ENCODE results near the gene CDH13.

The CDH13 gene

GRCh38 chr16:82741073-82741615, 114.4 kb downstream of the CDH13 start:
- no peaks in the 10 kb centered on the region for H3F3A ChIP-seq (ENCODE audit: control insufficient read depth, insufficient read depth)
- no peaks in the 10 kb centered on the region for H3K27me3 ChIP-seq (ENCODE audit: control insufficient read depth, low read length)
- no peaks in the 10 kb centered on the region for H4K20me1 ChIP-seq (ENCODE audit: control insufficient read depth, insufficient read depth, low read depth, low read length)
- TF ChIP-seq CTCF (IDR thresholded peaks at IDR 0.05; ENCODE audit: low read depth, low read length, poor library complexity, severe bottlenecking): no peak
- no peak for TF ChIP-seq EZH2phosphoT487 (IDR thresholded peaks at IDR 0.05; ENCODE audit: borderline replicate concordance, low read length)
- H3K36me3 ChIP-seq (ENCODE audit: control insufficient read depth, low read length): no peaks in the 10 kb centered on the region
- no peak overlapping the region for H3K4me3 ChIP-seq (ENCODE audit: low read length)
- H3K9me2 ChIP-seq (replicated peaks; ENCODE audit: control insufficient read depth, low read length): no peaks in the 10 kb centered on the region
- H3K27ac ChIP-seq (ENCODE audit: low read depth, low read length): no peak overlapping the region
- H3K4me2 ChIP-seq (ENCODE audit: low read length): no peak overlapping the region
- H3K79me2 ChIP-seq (ENCODE audit: control insufficient read depth, low read length): no peaks in the 10 kb centered on the region
- no peaks in the 10 kb centered on the region for H3K4me1 ChIP-seq (ENCODE audit: control insufficient read depth, low read length)
- H3K9me3 ChIP-seq (ENCODE audit: control insufficient read depth, insufficient read depth, low read length): no peaks in the 10 kb centered on the region

GRCh38 chr16:82744958-82745357, 118.2 kb downstream of the CDH13 start:
- H3K9me3 ChIP-seq (ENCODE audit: control insufficient read depth, insufficient read depth, low read length): no peaks in the 10 kb centered on the region
- no peak for TF ChIP-seq CTCF (IDR thresholded peaks at IDR 0.05; ENCODE audit: low read depth, low read length, poor library complexity, severe bottlenecking)
- no peaks in the 10 kb centered on the region for H3K79me2 ChIP-seq (ENCODE audit: control insufficient read depth, low read length)
- H3K27me3 ChIP-seq (ENCODE audit: control insufficient read depth, low read length): no peaks in the 10 kb centered on the region
- H3K27ac ChIP-seq (ENCODE audit: low read depth, low read length): no peak overlapping the region
- no peaks in the 10 kb centered on the region for H3F3A ChIP-seq (ENCODE audit: control insufficient read depth, insufficient read depth)
- no peaks in the 10 kb centered on the region for H3K36me3 ChIP-seq (ENCODE audit: control insufficient read depth, low read length)
- H4K20me1 ChIP-seq (ENCODE audit: control insufficient read depth, insufficient read depth, low read depth, low read length): no peaks in the 10 kb centered on the region
- H3K9me2 ChIP-seq (replicated peaks; ENCODE audit: control insufficient read depth, low read length): no peaks in the 10 kb centered on the region
- no peak overlapping the region for H3K4me2 ChIP-seq (ENCODE audit: low read length)
- no peaks in the 10 kb centered on the region for H3K4me1 ChIP-seq (ENCODE audit: control insufficient read depth, low read length)
- H3K4me3 ChIP-seq (ENCODE audit: low read length): no peak overlapping the region

GRCh38 chr16:82748026-82748425, 121.3 kb downstream of the CDH13 start:
- no peaks in the 10 kb centered on the region for H4K20me1 ChIP-seq (ENCODE audit: control insufficient read depth, insufficient read depth, low read depth, low read length)
- H3K4me1 ChIP-seq (ENCODE audit: control insufficient read depth, low read length): no peaks in the 10 kb centered on the region
- H3K4me2 ChIP-seq (ENCODE audit: low read length): no peak overlapping the region
- TF ChIP-seq EZH2phosphoT487 (IDR thresholded peaks at IDR 0.05; ENCODE audit: borderline replicate concordance, low read length): no peak
- TF ChIP-seq CTCF (IDR thresholded peaks at IDR 0.05; ENCODE audit: low read depth, low read length, poor library complexity, severe bottlenecking): no peak
- no peaks in the 10 kb centered on the region for H3K9me3 ChIP-seq (ENCODE audit: control insufficient read depth, insufficient read depth, low read length)
- no peaks in the 10 kb centered on the region for H3F3A ChIP-seq (ENCODE audit: control insufficient read depth, insufficient read depth)
- no peaks in the 10 kb centered on the region for H3K79me2 ChIP-seq (ENCODE audit: control insufficient read depth, low read length)
- H3K4me3 ChIP-seq (ENCODE audit: low read length): no peak overlapping the region
- no peaks in the 10 kb centered on the region for H3K27me3 ChIP-seq (ENCODE audit: control insufficient read depth, low read length)
- H3K9me2 ChIP-seq (replicated peaks; ENCODE audit: control insufficient read depth, low read length): no peaks in the 10 kb centered on the region
- no peaks in the 10 kb centered on the region for H3K36me3 ChIP-seq (ENCODE audit: control insufficient read depth, low read length)
- no peak overlapping the region for H3K27ac ChIP-seq (ENCODE audit: low read depth, low read length)

All from DOHH2 (cell line).